A549 treated with AZD9567 at 1 μM for 4 hours (cell line): ENCODE results near the gene WNT8A. TPM values are rescaled to one million over a fixed set of nuclear protein-coding genes. Genes with fewer than 3 reads are reported as not detected.

Experiments
- total RNA-seq: library from RNA; stranded (reverse); fragments of 200-300 nt; extraction: Qiagen RNA extraction; gene quantifications from 5 replicates; pipeline ENCODE4 v1.2.3, GENCODE V29; 2022; ENCODE audit not compliant: insufficient read depth

Gene WNT8A, protein sequence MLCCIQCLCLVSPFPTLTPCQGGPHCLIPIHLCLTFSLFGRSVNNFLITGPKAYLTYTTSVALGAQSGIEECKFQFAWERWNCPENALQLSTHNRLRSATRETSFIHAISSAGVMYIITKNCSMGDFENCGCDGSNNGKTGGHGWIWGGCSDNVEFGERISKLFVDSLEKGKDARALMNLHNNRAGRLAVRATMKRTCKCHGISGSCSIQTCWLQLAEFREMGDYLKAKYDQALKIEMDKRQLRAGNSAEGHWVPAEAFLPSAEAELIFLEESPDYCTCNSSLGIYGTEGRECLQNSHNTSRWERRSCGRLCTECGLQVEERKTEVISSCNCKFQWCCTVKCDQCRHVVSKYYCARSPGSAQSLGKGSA
- total RNA-seq: not detected in 5 replicates

DNA sequence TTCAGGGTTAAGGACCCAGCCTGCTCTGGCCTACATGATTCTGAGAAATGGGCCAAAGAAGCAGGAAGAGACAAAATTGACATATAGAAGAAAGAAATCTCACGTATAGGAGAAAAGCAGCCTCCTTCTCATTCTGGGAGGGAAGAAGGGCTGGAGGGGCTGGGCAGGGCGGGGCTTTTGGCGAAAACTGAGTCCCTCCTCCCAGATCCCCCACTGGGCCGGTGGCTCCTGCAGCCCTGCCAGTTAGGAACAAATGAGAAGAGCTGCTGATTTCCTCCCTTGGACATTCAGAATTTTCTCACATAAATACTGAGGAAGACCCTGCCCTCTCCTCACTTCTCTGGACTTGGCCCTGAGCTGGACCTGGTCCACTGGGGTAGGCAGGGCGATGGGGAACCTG lies at the start of gene WNT8A:
Gene WNT8A (plus strand): TSS at position 332 of the 400 bp plus-strand sequence. CDS start 95 bp downstream, outside the sequence.

DNA sequence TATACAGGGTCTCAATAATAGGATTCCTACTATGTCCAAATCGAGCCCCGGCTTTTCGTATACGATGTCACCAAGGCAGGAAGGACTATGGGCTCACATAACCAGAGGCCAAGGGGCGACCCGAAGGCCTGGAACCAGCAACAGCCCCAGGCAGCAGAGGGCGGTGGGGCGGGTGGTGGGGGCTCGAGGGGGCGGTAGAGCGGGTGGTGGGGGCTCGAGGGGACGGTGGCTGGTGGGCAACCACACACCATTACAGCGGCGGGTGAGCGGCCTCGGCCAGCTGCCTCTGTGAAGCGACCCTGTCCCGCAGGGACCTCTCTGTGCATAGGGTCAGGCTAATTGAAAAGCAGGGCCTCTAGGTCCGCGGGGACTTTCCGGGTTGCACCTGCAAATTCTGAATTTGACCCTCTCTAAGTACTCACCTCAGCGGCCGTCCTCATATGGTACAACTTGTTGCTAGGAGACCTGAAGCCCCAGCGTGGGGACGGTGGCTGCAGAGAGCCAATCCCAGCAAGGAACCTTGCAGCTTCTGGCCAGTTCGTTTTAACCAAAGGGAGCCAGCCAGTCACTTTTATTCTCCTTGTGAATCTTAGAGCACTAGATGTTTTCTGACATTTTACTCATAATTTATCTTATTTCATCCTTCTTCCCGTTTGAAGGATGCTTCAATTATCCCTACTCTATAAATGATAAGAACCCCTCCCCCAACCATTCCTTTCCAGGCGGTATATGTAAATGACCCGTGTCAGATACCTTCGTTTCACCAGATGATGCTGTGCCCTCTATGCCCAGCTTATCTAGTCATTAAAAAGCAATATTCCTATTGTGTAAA lies 55.3 kb downstream of the WNT8A start, which contains the start of gene NME5:
Gene NME5 (minus strand): TSS at position 480 of the 832 bp plus-strand sequence. CDS start 648 bp downstream, outside the sequence.

Other genes starting within 250 kb of the WNT8A start
- gene MYOT, start 216.2 kb upstream of the WNT8A start, total RNA-seq: not detected in 5 replicates
- not detected in 5 replicates for gene PKD2L2, start 194.6 kb upstream of the WNT8A start, total RNA-seq
- gene FAM13B, start 51.0 kb upstream of the WNT8A start, total RNA-seq: 12.6 to 16.8 TPM (median 12.9 TPM) in 5 replicates
- gene NME5, start 55.4 kb downstream of the WNT8A start, total RNA-seq: not detected in 5 replicates
- 43.5 to 57.0 TPM (median 49.7 TPM) in 5 replicates for gene BRD8, start 94.6 kb downstream of the WNT8A start, total RNA-seq
- 40.2 to 46.1 TPM (median 42.6 TPM) in 5 replicates for gene KIF20A, start 95.1 kb downstream of the WNT8A start, total RNA-seq
- 20.6 to 29.9 TPM (median 28.8 TPM) in 5 replicates for gene CDC23, start 129.3 kb downstream of the WNT8A start, total RNA-seq
- gene GFRA3, start 190.6 kb downstream of the WNT8A start, total RNA-seq: 0.08 to 0.12 TPM (median 0.10 TPM) in 4 of 5 replicates, not detected in the other
- 9.5 to 13.8 TPM (median 9.8 TPM) in 5 replicates for gene CDC25C, start 247.8 kb downstream of the WNT8A start, total RNA-seq